ENCODE results near the gene DLG2.

The DLG2 gene

DNA sequence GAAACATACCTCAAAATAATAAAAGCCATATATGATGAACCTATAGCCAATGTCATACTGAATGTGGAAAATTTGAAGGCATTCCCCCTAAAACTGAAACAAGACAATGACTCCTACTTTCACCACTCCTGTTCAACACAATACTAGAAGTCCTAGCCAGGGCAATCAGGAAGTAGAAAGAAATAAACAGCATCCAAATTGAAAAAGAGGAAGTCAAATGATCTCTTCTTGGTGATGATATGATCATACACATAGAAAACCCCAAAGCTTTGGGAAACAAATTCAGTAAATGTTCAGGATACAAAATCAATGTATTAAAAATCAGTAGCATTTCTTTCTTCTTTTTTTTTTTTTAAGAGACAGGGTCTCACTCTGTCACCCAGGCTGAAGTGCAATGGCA lies 109.9 kb downstream of the DLG2 start:
- H3K4me3 Mint-ChIP-seq, result no peak overlapping the region
- peaks cover 6% of the 10 kb centered on the region for H3K27me3 Mint-ChIP-seq (ENCODE audit: low read depth)
- no peak overlapping the region for H3K27ac Mint-ChIP-seq
- TF ChIP-seq, protein P1, sequence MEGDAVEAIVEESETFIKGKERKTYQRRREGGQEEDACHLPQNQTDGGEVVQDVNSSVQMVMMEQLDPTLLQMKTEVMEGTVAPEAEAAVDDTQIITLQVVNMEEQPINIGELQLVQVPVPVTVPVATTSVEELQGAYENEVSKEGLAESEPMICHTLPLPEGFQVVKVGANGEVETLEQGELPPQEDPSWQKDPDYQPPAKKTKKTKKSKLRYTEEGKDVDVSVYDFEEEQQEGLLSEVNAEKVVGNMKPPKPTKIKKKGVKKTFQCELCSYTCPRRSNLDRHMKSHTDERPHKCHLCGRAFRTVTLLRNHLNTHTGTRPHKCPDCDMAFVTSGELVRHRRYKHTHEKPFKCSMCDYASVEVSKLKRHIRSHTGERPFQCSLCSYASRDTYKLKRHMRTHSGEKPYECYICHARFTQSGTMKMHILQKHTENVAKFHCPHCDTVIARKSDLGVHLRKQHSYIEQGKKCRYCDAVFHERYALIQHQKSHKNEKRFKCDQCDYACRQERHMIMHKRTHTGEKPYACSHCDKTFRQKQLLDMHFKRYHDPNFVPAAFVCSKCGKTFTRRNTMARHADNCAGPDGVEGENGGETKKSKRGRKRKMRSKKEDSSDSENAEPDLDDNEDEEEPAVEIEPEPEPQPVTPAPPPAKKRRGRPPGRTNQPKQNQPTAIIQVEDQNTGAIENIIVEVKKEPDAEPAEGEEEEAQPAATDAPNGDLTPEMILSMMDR (IDR thresholded peaks at IDR 0.05; ENCODE audit: unreplicated experiment in 3 of 3), result no peak
- H3K9me3 Mint-ChIP-seq, result peaks cover 34% of the 10 kb centered on the region
- H3K36me3 Mint-ChIP-seq (ENCODE audit: low read depth), result peaks cover 3% of the 10 kb centered on the region
- H3K4me1 Mint-ChIP-seq, result no peaks in the 10 kb centered on the region

DNA sequence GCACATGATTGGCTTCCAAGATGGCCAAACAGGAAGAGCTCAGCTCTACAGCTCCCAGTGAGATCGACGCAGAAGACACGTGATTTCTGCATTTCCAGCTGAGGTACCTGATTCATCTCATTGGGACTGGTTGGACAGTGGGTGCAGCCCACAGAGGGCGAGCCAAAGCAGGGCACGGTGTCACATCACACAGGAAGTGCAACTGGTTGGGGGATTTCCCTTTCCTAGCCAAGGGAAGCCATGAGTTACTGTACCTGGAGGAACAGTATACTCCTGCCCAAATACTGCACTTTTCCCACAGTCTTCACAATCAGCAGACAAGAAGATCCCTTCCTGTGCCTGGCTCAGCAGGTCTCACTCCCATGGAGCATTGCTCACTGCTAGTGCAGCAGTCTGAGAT lies 131.2 kb downstream of the DLG2 start:
- TF ChIP-seq, protein P1 (IDR thresholded peaks at IDR 0.05; ENCODE audit: unreplicated experiment in 3 of 3), result no peak
- peaks cover 8% of the 10 kb centered on the region for H3K9me3 Mint-ChIP-seq
- H3K36me3 Mint-ChIP-seq (ENCODE audit: low read depth), result no peaks in the 10 kb centered on the region
- H3K27ac Mint-ChIP-seq, result no peak overlapping the region
- H3K4me1 Mint-ChIP-seq, result no peaks in the 10 kb centered on the region
- no peak overlapping the region for H3K4me3 Mint-ChIP-seq
- no peaks in the 10 kb centered on the region for H3K27me3 Mint-ChIP-seq (ENCODE audit: low read depth)

DNA sequence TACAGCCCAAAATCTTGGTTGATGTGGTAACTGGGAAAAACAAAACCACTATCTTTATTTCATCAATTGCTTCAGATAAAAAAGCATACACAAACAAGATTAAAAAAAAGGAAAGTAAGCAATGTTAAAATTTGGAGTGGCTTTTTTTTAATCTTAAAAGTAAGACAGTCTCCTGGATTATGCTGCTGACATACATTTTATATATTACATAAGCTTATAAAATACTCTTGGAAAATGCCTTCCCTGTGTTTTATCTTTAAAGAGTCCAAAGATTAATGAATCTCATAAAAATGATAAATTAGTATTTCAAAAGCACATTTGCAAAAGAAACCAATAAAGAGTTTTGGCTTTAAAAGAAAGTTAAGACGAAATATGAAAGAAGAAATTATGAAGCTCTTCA lies 132.7 kb downstream of the DLG2 start:
- Mint-ChIP-seq H3K9me3 (peaks cover 6% of the 10 kb centered on the region), H3K36me3 (ENCODE audit: low read depth) (no peaks in the 10 kb centered on the region), H3K4me3 (no peak overlapping the region), H3K4me1 (no peaks in the 10 kb centered on the region), H3K27me3 (ENCODE audit: low read depth) (no peaks in the 10 kb centered on the region), H3K27ac (peak overlapping the region in 1 of 3 experiments; percentile 50)
- TF ChIP-seq, protein P1 (IDR thresholded peaks at IDR 0.05; ENCODE audit: unreplicated experiment in 3 of 3), result no peak

DNA sequence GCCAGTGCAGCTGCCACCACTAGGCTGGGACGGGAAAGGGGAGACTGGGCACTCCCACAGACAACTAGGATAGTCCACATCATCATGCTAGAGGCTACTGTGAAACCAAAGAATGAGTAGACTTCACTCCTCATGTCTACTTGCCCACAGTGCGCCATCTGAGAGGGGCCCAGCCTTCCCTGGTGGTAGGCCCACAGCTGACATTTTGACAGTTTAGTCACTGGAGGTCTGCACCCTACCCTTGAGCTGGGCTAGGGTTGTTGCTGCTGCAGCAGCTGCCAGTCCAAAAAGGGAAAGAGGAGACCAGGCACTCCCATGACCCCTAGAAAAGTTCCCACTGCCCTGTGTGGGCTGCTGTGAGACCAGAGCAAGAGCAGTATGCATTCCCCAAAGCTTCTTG lies 141.2 kb downstream of the DLG2 start:
- Mint-ChIP-seq H3K27ac (no peak overlapping the region), H3K27me3 (ENCODE audit: low read depth) (no peaks in the 10 kb centered on the region), H3K4me3 (no peak overlapping the region), H3K36me3 (ENCODE audit: low read depth) (no peaks in the 10 kb centered on the region), H3K4me1 (no peaks in the 10 kb centered on the region), H3K9me3 (peaks cover 26% of the 10 kb centered on the region)
- TF ChIP-seq, protein P1 (IDR thresholded peaks at IDR 0.05; ENCODE audit: unreplicated experiment in 3 of 3), result no peak

DNA sequence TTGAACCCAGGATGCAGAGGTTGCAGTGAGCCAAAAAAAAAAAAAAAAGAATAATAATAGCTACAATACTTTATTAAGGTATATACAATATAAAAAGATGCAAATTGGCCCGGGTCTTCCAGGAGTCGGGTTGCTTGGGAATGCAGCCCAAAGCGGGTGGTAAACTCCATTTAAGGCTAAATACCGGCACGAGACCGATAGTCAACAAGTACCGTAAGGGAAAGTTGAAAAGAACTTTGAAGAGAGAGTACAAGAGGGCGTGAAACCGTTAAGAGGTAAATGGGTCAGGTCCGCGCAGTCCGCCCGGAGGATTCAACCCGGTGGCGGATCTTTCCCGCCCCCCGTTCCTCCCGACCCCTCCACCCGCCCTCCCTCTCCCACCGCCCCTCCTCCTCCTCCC lies 143.3 kb downstream of the DLG2 start:
- TF ChIP-seq, protein P1 (IDR thresholded peaks at IDR 0.05; ENCODE audit: unreplicated experiment in 3 of 3), result no peak
- Mint-ChIP-seq H3K4me1 (no peaks in the 10 kb centered on the region), H3K27ac (no peak overlapping the region), H3K4me3 (no peak overlapping the region), H3K27me3 (ENCODE audit: low read depth) (no peaks in the 10 kb centered on the region), H3K36me3 (ENCODE audit: low read depth) (no peaks in the 10 kb centered on the region), H3K9me3 (peaks cover 26% of the 10 kb centered on the region)

DNA sequence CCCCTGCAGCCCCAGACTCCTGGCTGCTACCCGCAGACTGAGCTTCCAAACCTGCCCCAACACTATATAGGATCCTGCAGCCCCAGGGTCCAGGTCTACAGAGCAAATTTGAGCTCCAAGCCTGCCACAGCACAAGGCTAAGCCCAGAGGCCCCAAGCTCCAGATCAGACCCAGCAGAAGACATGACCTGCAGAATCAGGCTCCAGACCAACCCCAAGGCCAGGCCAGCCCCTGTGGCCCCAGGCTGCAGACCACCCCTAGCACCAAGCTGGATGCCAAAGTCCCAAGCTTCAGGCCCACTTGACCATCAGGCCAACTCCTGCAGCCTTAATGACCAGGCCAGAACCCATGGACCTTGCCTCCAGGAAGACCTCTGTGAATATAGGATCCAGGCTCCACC lies 145.3 kb downstream of the DLG2 start:
- Mint-ChIP-seq H3K27ac (no peak overlapping the region), H3K9me3 (peaks cover 18% of the 10 kb centered on the region), H3K36me3 (ENCODE audit: low read depth) (no peaks in the 10 kb centered on the region), H3K4me1 (no peaks in the 10 kb centered on the region), H3K4me3 (no peak overlapping the region), H3K27me3 (ENCODE audit: low read depth) (no peaks in the 10 kb centered on the region)
- TF ChIP-seq, protein P1 (IDR thresholded peaks at IDR 0.05; ENCODE audit: unreplicated experiment in 3 of 3), result no peak

All from nephron (organoid).